ENCODE measurements around the gene SLC2A14. TPM values are rescaled to one million over a fixed set of nuclear protein-coding genes. Genes with fewer than 3 reads are reported as not detected.
"Not testable (repeated sequence)": the region's sequence is repeated elsewhere in the genome, so short reads cannot be mapped to it uniquely, and the experiment has no call there.

Gene SLC2A14
- total RNA-seq, 2 donors from 2014 or later = 10.7 TPM; not detected in 1

DNA sequence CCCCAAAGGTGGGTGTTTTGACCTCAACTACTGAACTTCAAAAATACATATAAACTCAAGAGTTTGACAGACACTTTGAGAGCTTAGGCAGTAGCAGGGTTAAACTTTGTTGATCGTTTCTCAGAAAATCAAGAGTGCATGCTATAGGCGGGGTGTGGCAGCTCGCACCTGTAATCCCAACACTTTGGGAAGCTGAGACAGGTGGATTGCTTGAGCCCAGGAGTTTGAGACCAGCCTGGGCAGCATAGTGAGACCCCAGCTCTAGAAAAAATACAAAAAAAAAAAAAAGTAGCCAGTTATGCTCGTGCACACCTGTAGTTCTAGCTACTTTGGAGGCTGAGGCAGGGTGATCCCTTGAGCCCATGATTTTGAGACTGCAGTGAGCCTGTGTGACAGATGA is 71.3 kb downstream of the SLC2A14 start:
- intact Hi-C loops (cut with DNase I) = no loop called here
- 52% methylated on average over 4 of the region's 4 CpGs for WGBS
- H3K36me3 ChIP-seq = no peaks in the 10 kb centered on the region
- H3K4me3 ChIP-seq = no peak overlapping the region
- no peaks in the 10 kb centered on the region for H3K4me1 ChIP-seq (replicated peaks)
- no peak overlapping the region for H3K27ac ChIP-seq
- DNase-seq (ENCODE audit: low spot score) = no peak
- H3K9me3 ChIP-seq = no peaks in the 10 kb centered on the region
- H3K27me3 ChIP-seq (replicated peaks; ENCODE audit: insufficient read depth) = no peaks in the 10 kb centered on the region
- TF ChIP-seq POLR2AphosphoS5 (IDR thresholded peaks at IDR 0.05) (no peak), CTCF (IDR thresholded peaks at IDR 0.05) (no peak), POLR2A (IDR thresholded peaks at IDR 0.05) (no peak)

DNA sequence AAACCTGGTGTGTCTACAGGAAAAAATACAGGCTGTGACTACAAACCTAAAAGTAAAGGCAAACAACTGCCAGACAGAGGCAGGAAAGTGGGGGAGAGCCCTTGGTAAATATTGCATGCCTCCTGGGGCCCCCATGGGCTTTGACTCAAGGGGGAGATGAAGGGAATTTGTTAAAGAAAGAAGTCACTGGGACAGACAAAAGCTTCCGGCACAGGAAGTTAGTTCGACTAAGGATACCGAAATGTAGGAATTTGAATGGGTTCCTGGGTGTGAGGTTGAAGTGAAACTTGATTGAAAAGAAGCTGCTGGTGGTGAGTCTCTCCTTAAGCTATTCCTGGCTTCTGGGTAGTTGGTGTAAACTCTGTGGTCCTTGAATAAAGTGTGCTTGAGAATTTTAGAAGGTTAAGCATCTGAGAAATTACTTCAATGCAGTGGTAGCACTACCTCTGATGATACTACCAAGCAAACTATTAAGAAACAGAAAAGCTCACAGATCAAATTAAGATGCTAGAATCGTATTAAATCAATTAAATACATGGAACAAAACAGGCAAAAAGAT is 73.9 kb downstream of the SLC2A14 start:
- H3K4me3 ChIP-seq; H3K27ac ChIP-seq; DNase-seq (ENCODE audit: low spot score); intact Hi-C loops (cut with DNase I); H3K4me1 ChIP-seq (replicated peaks); H3K36me3 ChIP-seq; H3K27me3 ChIP-seq (replicated peaks; ENCODE audit: insufficient read depth); H3K9me3 ChIP-seq: not testable (repeated sequence)
- 42% methylated on average over 2 of the region's 4 CpGs for WGBS

- Histone ChIP-seq H3K4me3 (no peak overlapping the region), H3K9me3 (no peaks in the 10 kb centered on the region), H3K36me3 (no peaks in the 10 kb centered on the region), H3K4me1 (replicated peaks) (no peaks in the 10 kb centered on the region), H3K27ac (no peak overlapping the region), H3K27me3 (replicated peaks; ENCODE audit: insufficient read depth) (no peaks in the 10 kb centered on the region)
- no peak for DNase-seq (ENCODE audit: low spot score)
- WGBS = 82% methylated on average over 12 of the region's 12 CpGs
- TF ChIP-seq POLR2A (IDR thresholded peaks at IDR 0.05) = no peak
- TF ChIP-seq POLR2AphosphoS5 (IDR thresholded peaks at IDR 0.05) = no peak
- TF ChIP-seq CTCF (IDR thresholded peaks at IDR 0.05) = no peak
- intact Hi-C loops (cut with DNase I) = no loop called here
Observed at GRCh38 chr12:7797698-7798398, 74.9 kb downstream of the SLC2A14 start.

DNA sequence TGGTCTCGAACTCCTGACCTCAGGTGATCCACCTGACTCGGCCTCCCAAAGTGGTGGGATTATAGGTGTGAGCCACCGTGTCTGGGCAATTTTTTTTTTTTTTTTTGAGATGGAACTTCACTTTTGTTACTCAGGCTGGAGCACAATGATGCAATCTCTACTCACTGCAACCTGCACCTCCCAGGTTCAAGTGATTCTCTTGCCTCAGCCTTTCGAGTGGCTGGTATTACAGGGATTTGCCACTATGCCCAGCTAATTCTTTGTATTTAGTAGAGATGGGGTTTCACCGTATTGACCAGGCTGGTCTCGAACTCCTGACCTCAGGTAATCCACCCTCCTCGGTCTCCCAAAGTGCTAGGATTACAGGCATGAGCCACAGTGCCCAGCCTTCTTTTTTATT is 75.4 kb downstream of the SLC2A14 start:
- not testable (repeated sequence) for H3K4me1 ChIP-seq (replicated peaks); H3K27ac ChIP-seq
- WGBS = 94% methylated on average over 7 of the region's 7 CpGs

DNA sequence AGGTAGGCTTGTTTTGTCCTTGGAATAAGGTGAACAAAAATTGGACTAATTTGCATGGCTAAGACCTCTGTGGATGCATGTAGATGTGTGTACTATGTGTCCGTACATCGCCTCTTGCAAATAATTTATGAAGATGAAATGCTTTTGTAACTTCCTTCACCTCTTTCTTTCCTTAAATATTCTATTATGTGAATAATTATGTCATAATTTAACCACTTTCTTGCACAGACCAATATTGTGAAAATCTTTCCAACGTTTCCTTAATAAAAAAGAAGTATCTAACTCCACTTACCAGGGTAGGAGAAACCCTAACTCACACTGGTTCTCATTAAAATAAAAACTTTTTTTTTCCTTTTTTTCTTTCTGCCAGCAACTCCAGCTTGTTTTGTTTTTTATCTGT is 79.5 kb downstream of the SLC2A14 start:
- no peak overlapping the region for H3K27ac ChIP-seq
- 68% methylated on average over 3 of the region's 3 CpGs for WGBS

More for the DNA sequence above, 75.4 kb downstream of the SLC2A14 start:
- intact Hi-C loops (cut with DNase I); H3K9me3 ChIP-seq; H3K27me3 ChIP-seq (replicated peaks; ENCODE audit: insufficient read depth); DNase-seq (ENCODE audit: low spot score); H3K4me3 ChIP-seq; H3K36me3 ChIP-seq: not testable (repeated sequence)

GRCh38 chr12:7788884-7789528 is 83.7 kb downstream of the SLC2A14 start, which contains the start of gene NANOG:
Gene NANOG, plus strand, starts transcription at chr12:7789402. Its CDS starts 213 bp downstream, at chr12:7789615.
- H3K36me3 ChIP-seq; H3K27ac ChIP-seq; H3K4me3 ChIP-seq; H3K4me1 ChIP-seq (replicated peaks); intact Hi-C loops (cut with DNase I); H3K27me3 ChIP-seq (replicated peaks; ENCODE audit: insufficient read depth); DNase-seq (ENCODE audit: low spot score); H3K9me3 ChIP-seq: not testable (repeated sequence)
- 68% methylated on average over 13 of the region's 13 CpGs for WGBS

More for the DNA sequence above, 79.5 kb downstream of the SLC2A14 start:
- Histone ChIP-seq H3K4me3 (no peak overlapping the region), H3K4me1 (replicated peaks) (no peaks in the 10 kb centered on the region), H3K27me3 (replicated peaks; ENCODE audit: insufficient read depth) (no peaks in the 10 kb centered on the region), H3K36me3 (no peaks in the 10 kb centered on the region), H3K9me3 (no peaks in the 10 kb centered on the region)
- intact Hi-C loops (cut with DNase I) = no loop called here
- no peak for TF ChIP-seq POLR2A (IDR thresholded peaks at IDR 0.05)
- TF ChIP-seq POLR2AphosphoS5 (IDR thresholded peaks at IDR 0.05) = no peak
- no peak for TF ChIP-seq CTCF (IDR thresholded peaks at IDR 0.05)
- no peak for DNase-seq (ENCODE audit: low spot score)
